HG03103 (cell line): Measurements from ENCODE around the gene CDH24.

ENCODE experiments used
- ATAC-seq: cut with Tn5 transposase; IDR thresholded peaks from one replicate; pipeline ENCODE4 v1.9.1; 2021; ENCODE audit warnings: low read depth; ENCODE audit not compliant: unreplicated experiment

The CDH24 gene, protein sequence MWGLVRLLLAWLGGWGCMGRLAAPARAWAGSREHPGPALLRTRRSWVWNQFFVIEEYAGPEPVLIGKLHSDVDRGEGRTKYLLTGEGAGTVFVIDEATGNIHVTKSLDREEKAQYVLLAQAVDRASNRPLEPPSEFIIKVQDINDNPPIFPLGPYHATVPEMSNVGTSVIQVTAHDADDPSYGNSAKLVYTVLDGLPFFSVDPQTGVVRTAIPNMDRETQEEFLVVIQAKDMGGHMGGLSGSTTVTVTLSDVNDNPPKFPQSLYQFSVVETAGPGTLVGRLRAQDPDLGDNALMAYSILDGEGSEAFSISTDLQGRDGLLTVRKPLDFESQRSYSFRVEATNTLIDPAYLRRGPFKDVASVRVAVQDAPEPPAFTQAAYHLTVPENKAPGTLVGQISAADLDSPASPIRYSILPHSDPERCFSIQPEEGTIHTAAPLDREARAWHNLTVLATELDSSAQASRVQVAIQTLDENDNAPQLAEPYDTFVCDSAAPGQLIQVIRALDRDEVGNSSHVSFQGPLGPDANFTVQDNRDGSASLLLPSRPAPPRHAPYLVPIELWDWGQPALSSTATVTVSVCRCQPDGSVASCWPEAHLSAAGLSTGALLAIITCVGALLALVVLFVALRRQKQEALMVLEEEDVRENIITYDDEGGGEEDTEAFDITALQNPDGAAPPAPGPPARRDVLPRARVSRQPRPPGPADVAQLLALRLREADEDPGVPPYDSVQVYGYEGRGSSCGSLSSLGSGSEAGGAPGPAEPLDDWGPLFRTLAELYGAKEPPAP

DNA sequence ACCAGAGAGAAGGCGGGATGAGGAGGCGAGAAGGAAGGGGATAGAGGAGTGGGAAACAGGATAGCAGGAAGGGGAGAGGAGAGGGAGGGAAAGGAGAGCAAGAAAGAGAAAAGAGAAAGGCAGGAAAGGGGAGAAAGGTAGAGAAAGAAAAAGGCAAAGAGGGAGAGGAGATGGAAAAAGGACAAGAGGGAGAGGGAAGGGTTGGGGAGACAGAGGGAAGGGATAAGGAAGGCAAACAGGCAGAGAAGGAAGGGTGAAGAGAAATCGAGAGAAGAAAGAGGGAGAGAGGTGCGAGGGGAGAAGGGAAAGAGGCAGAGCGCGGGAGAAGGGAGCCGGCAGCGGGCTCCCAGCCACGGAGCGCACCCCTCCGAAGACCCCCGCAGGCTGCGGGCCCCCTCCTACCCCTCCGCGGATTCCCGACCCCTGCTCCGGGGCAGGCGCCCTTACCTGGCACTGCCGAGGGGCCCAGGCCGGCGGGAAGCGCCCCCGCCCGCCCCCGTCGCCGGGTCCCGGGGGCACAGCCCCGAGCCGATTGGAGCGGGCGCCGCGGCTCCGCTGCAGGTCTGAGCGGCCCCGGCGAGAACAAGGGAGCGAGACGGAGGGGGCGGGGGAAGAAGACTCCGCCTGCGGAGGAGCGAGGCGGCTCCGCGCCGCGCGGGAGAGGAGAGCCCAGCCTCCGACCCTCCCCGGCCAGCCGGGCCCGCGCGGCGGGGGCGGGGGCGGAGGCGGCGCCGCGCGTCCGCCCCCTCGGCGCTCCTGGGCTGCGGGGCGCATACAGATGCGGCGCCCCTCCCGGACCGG is at the start of gene CDH24:
CDH24 (minus strand) TSS at position 565 of the 801 bp plus-strand sequence. CDS start 1,787 bp downstream, outside the sequence.
- ATAC-seq = peak; percentile 48

DNA sequence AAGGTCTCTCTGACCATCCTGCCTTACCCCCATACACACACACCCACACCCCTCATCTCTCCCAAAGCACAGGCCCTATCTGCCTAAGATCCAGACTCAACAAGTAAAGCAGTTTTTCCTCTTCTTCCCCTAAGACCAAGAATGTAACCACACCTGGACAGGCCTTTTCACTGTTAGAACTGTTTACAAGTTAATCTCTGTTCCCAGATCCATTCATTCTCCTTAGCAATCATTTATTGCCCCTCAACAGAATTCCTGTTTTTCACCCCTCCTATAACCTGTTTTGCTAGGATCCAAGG is 49.4 kb upstream of the CDH24 start:
- no peak for ATAC-seq

DNA sequence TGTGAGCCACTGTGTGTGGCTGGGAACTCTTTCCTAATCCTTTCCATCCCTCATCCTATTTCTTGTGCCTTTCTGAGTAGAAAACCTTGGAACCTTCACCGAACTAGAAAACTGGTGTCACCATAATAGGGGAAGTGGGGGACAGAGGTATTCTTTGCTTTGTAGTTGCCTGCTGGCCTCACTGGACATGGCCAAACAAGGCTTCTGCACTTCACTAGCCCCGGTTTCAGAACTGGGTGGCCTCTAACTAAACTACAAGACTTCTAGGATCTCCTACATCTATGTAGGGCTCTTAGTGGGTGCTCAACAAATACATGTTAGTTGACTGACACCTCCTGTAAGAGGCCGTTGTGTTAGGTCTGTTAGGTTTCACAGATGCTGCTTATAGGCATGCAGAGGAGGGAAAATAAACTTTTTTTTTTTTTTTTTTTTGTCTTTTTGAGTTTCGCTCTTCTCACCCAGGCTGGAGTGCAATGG is 48.1 kb upstream of the CDH24 start:
- ATAC-seq = no peak

DNA sequence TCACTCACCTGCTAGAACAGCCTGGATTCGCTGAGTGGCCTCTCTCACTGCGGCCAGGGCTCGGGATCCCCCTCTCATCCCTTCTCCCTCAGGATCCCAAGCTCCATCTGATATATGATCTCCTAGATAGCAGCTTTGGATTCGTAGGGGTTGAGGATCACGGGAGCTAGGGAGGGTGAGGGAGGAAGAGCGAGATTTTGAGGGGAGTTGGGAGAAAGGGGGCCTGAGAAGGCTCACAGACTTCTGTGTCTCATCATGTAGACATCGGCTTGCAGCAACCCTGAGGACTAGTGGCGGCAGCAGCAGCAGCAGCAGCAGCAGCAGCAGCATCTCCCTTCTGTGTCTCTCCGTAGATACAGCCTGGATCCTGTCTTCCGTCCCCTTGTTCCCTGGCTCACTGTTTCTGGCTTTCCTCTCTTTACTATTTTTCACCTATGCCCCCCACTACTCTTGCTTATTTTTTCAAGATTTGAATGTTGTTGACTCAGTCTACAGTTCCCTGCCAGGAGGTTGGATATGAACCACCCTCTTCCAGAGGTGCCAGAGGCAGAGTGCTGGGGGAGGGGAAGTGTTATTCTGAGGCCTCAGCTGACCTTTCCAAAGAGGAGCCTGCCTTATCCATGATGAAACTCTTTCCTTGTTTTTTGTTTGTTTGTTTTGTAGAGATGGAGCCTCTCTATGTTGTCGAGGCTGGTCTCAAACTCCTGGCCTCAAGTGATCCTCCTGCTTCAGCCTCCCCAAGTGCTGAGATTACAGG is 47.4 kb upstream of the CDH24 start, which contains the start of gene CIROP:
CIROP (minus strand) TSS at position 399 of the 757 bp plus-strand sequence; CDS start at position 330, 69 bp downstream.
- ATAC-seq = no peak

DNA sequence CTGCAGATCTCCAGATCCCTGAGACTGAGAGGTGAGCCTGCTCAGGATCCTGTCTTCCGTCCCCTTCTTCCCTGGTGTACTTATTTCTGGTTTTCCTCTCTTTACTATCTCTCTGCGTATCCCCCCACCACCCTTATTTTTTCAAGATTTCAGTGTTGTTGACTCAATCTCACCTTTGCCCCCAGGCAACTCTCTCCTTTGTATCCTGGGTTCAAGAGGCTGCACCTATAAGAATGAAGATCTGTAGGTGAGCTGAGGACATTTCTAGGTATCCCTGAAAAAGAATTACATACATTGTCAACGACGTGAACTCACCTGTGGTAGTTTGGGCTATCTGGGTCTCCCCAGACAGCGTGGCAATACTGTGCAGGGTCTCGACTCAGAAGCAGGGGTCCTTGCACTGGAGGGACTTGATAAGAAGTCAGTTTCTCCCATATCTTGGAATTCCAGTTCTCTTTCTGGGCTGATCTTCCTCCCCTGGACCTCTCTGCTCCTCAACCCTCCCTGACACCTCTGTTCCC is 46.8 kb upstream of the CDH24 start:
- ATAC-seq = no peak

DNA sequence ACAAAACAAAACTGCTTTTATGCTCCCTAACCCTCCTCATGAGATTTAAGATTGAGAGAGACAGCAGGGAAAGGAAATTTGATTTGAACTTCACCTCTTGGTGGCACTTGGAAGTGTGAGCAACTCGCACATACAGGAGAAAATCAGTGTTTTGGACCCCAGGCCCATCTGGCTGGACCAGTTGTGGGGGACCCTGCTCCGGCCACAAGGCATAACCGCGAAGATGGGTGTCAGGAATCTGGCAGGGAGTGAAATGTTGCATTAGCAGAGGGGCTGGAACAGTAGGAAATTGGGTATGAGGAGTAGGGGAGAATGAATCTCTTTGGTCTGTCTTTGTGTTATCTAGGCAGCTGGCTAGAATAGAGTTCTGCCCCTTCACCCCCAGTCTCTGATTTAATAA is 46.3 kb upstream of the CDH24 start:
- ATAC-seq = no peak

DNA sequence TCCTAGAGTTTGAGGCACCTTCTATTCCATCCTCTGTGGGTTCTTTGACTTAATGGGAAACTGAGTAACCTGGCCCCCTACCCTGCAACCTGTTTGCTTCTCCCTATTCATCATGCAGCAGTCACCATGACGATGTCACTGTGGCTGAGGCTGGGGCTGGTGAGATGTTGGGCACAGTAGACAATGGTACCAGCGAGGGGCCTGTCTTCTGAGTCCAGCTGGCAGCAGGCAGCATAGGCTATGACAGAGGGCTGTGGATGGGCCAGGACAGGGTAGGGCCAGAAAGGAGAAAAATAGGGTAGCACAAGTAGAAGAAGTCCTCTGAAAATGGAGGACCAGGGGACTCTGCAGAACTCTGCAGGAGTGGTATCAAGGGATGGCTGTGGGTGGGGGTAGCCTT is 45.5 kb upstream of the CDH24 start:
- ATAC-seq = no peak

DNA sequence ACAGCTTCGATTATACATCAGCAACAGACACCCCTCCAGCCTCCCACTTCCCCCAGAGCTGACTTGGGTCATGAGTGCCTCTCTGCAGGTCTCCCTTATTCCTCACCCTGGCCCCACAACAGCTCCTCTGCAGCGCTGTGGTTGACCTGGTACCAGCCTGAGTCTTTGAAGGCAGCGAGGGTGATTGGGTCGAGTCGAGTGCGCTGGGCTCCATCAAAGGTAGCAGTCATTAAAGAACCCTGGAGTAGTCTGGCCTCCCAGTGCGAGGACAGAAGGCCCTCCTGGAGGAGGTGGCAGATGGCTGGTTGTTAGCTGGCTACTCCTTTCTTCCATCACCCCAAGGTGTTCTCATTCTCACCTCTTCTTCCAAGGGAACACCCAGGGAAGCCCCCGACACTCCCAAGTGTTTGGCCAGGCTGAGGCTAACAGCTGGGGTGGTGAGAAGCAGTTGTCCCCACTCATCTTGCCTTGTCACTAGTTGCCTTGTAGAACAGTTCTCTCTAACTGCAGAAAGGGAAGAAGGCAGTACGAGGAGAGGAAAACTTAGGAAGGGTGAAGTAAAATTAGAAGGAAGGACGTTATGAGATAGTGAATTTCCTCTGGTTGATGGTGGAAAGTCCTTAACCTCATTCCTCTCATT is 44.8 kb upstream of the CDH24 start:
- ATAC-seq = no peak

DNA sequence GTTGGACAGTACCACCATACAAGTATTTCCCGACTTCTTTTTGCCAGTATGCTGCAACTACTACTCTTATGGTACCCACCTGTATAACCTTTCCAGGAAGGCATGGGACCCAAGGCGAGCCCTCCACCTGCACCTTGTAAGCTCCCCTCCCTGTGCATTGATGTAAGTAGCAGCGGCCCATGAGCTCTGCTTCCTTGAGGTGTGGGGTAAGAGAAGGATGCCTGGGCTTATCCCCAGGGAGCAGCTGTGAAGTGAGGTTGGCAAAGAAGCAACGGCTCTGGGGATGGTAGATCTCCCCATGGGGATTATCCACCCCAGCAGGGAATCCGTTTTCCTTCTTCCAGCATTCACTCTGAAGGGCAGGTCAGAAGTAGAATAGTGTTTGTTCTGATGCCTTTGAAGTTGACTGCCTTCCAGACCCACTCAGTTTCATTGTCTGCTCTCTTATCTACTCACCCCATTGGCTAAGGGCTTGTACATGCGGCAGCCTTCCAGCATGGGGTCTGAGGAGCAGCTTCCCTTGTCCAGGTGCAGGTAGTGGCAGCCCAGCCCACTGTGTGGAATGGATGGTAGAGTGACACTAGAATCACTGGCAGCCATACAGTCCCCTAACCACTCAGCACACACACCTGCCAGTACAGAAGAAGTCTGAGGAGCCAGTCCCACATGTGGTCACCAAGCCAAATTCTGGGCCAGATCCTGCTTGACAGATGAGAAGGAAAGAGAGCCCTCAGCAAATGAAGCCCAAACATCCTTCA is 44.1 kb upstream of the CDH24 start:
- ATAC-seq = no peak

DNA sequence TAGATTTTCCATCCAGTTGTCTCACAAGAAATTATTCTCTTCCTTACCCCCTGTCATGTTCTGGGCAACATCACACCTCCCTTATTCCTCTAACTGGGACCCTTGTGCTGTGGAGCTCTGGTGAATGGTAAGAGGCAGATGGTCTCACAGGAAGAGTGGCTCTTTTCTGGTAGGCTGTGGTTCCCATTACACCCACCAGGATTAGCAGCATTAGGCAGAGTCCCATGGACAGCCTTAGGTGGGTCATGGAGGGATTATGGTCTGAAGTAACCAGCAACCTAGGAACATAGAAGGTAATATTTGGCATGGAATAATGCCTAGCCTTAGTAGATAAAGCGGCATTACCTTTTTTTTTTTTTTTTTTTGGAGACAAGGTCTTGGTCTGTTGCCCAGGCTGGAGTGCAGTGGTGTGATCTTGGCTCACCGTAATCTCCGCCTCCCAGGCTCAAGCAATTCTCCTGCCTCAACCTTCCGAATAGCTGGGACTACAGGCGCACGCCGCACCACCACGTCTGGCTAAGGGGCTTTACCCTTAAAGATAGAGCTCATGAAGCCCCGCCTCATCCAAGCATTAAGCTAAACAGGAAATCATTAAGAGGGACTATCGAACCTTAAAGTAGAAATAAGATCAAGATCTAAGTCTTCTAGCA is 42.0 kb upstream of the CDH24 start:
- ATAC-seq = no peak

DNA sequence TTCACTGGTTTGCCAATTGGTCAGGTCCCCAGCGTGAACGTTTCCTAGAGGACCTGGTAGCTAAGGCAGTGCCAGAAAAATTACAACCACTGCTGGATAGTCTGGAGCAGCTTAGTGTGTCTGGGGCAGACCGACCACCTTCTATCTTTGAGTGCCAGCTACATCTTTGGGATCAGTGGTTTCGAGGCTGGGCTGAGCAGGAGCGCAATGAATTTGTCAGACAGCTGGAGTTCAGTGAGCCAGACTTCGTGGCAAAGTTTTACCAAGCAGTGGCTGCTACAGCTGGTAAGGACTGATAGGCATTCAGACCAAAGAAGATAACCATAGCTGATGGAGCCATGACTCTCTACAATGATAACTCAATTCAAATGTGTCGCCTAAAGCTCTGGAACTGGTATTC is 40.5 kb upstream of the CDH24 start:
- ATAC-seq = no peak

DNA sequence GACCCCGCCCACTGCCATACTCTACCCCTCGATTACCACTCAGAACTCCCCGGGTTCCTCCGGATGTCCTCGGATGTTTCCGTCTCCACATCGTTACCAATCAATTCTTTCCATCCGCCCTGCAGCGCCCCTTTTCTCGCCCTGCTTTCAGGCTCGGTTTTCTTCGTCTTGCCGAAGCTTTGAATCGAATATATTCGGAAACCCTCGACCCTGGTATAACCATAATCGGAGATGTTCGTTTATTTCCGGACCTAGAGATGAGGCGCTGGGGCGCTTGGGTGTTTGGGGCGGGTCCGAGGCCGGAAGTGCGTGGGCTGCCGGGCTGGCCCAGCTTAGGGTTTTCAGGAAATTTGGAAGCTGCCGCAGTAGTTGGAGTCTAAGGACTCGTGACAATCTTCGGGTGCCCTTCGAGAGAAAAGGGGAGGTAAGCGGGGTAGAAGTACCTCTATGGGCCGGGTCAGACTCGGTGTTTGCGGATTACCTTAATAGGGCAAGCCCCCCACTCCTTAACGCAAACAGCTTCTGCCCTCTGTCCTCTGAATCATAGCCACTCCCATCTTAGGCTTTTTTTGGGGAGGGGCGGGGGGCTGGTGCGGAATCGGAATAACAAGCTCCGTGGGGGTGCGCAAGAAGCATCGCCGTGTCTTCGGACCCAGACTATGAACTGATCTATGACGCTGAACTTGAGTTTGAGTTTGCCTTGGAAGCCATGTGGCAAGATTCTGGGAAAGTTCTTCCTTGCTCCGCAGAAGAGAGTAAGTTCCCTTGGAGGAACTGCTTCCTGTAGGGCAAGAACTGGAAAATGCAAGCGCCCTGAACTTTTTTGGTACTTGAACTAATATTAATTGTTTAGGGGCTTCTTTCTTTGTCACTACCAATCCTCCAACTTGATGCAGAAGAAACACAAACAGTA is 38.1 kb upstream of the CDH24 start, which contains the start of gene C14orf119:
C14orf119 (plus strand) TSS at position 310 of the 913 bp plus-strand sequence. CDS start 2,154 bp downstream, outside the sequence.
- ATAC-seq = peak; percentile 81

DNA sequence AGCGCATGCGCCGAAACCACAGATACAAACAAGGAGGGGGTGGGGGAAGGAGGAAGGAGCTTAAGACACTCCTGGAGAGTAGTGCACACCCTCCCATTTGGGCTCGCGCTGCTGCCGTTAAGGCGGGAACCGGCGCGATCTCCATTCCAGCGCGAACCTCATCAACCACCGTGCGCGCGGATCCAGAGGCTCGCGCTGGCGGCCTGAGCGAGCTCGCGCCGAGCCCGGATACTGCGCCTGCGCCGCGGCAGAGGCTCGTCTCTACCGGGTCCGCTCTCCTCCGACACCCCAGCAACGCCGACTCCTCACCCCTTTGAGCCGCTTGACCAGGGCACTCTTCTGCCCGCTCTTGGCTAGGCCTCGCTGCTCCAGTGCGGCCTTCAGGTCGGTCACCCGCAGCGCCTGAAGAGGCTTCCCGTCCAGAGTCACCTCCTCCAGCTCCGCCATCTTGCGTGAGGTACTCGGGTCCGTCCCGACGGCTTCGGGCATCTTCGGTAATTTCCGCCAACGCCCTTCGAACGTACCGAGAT is 37.4 kb upstream of the CDH24 start, which contains the start of gene ACIN1:
ACIN1 (minus strand) TSS at position 471 of the 530 bp plus-strand sequence; CDS start at position 447, 24 bp downstream.
- ATAC-seq = peak; percentile 33

DNA sequence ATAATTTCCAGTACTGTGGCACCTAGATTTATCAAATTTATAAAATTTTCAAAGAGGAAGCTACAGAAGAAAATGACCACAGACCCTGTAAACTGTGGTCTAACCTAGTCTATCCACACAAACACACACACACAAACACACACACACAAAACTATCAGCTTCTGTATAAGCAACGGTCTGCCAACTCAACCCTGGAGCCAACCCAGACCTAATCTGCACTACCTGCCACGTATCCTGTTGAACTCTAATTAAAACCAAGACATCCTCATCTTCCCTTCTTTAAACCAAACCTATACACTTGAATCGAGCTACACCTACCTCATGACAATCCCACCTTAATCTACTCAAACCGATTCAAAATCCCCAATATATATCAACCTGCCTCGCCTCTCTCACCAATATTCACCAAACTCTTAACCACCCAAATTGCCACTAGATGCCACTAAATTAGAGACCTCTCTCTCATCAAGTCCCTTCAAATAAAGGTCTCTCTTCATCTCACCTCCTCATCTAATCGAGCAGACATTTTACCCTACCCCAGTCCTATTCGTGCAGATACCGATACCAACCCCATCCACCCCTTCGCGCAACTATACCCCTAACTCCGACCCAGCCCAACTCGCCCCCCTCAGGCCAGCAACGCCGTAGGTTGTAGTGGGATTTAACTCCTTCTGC is 36.8 kb upstream of the CDH24 start:
- ATAC-seq = no peak

DNA sequence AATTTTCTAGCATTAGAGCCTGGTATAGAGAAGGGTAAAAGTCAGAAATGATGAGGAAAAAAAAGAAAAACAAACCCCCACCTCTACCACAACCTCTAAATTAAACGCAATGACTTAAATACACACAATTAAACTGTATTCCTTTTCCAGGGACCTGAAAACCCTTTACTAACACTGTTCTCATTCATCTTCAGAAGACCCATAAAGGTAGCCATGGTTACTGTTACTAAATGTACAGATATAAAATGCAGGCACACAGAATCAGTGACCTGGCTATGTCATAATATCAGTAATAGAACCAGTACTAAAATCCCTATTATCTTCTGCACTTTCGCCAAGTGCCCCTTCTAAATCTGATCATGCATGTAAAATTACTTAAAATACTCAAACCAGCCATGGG is 36.2 kb upstream of the CDH24 start:
- ATAC-seq = no peak

DNA sequence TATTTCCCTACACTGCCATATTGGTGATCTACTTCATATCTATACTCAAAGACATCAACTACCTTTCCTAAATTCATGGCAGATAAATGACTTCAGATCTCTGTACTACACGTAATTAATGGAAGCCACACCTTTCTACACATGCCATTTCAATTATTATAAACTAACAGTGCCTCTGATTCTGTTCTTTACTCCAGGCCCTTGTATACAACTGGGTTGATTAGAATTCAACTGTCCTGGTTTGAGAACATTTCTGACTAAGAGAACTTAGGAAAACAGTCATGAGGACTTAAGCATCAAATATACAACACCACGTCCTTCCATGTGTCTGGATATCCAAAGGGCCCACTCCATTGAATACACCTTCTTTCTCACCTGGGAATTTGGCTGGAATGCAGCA is 35.8 kb upstream of the CDH24 start:
- ATAC-seq = no peak
